K562 (cell line): ENCODE data around the gene SPACA9. TPM values are rescaled to one million over a fixed set of nuclear protein-coding genes. Genes with fewer than 3 reads are reported as not detected.

Experiments used
- ATAC-seq: fragments of 200-7000 bp; cut with Tn5 transposase; 3 replicates; pipeline ENCODE4 v1.9.1; 2020; ENCODE audit warnings: moderate library complexity
- BruUV-seq: library from RNA; stranded (reverse); fragments of 400-500 nt; replicated peaks from 2 replicates; lab custom pipeline; 2021; lab: Mats Ljungman, UMichigan
- CTCF ChIA-PET: fragments of 300-600 bp; formaldehyde crosslinking; extraction: SDS; loops from one replicate; lab custom pipeline; 2021; ENCODE audit warnings: low intra/inter-chr PET ratio; lab: Yijun Ruan, JAX
- POLR2A ChIA-PET: fragments of 300-600, 350-650 bp; sonication (Branson Sonifier 250); formaldehyde crosslinking; extraction: SDS; loops from one replicate; lab custom pipeline; 2021; ENCODE audit warnings: antibody characterized with exemption, inconsistent platforms; lab: Yijun Ruan, JAX
- DNase-seq, 4 experiments: peaks; one replicate each; pipeline versions ENCODE4 v3.0.0 to v3.0.0-alpha.2; 2011 to 2018; ENCODE audit warnings: low spot score in 3 of 4, mixed read lengths in 3 of 4; ENCODE audit errors: extremely low read depth in 1 of 4
- FAIRE-seq: peaks from 2 replicates; lab custom pipeline; 2011; peaks lifted over from hg19 to GRCh38; lab: Jason Lieb, UNC
- H2AFZ ChIP-seq: 2 replicates; pipeline ENCODE4 v1.6.0; 2011; ENCODE audit warnings: low read depth, low read length, control low read depth, inconsistent platforms
- H3K27ac ChIP-seq: fragments of 200-600 bp; 3 replicates; pipeline ENCODE4 v1.8.0; 2011; ENCODE audit warnings: low read depth, mild to moderate bottlenecking, control low read depth, inconsistent platforms, low read length, moderate library complexity, mixed read lengths; ENCODE audit errors: extremely low read depth
- H3K27me3 ChIP-seq, 2 experiments: fragments of 300-600 bp in 1 of 2; 2 replicates in 1 of 2; 3 replicates in 1 of 2; pipeline versions ENCODE4 v1.6.0 to v1.8.0; 2011; ENCODE audit warnings: inconsistent platforms in 2 of 2, low read length in 2 of 2, mild to moderate bottlenecking in 1 of 2, mixed read lengths in 1 of 2, moderate library complexity in 1 of 2; ENCODE audit not compliant: control insufficient read depth in 2 of 2, insufficient read depth in 2 of 2
- H3K36me3 ChIP-seq: fragments of 300-600 bp; 3 replicates; pipeline ENCODE4 v1.8.0; 2011; ENCODE audit warnings: mild to moderate bottlenecking, low read length, inconsistent platforms; ENCODE audit not compliant: control insufficient read depth, insufficient read depth
- H3K4me1 ChIP-seq, 2 experiments: fragments of 200-600 bp in 1 of 2; replicated peaks in 1 of 2; 2 replicates in 1 of 2; 3 replicates in 1 of 2; pipeline versions ENCODE4 v1.5.1 to v1.8.0; 2011; ENCODE audit warnings: inconsistent platforms in 2 of 2, low read length in 2 of 2, mild to moderate bottlenecking in 1 of 2, mixed read lengths in 1 of 2, moderate library complexity in 1 of 2; ENCODE audit not compliant: control insufficient read depth in 2 of 2, insufficient read depth in 2 of 2
- H3K4me2 ChIP-seq: 2 replicates; pipeline ENCODE4 v1.6.1; 2011; ENCODE audit warnings: low read length, control low read depth, inconsistent platforms, mixed read lengths; ENCODE audit not compliant: insufficient read depth
- H3K4me3 ChIP-seq: fragments of 200-600 bp; sonication (generic), shearing (Covaris generic); 2 replicates; pipeline ENCODE4 v1.5.1; 2016; ENCODE audit warnings: control low read depth, inconsistent platforms
- H3K79me2 ChIP-seq: fragments of 200-600 bp; 3 replicates; pipeline ENCODE4 v1.8.0; 2011; ENCODE audit warnings: low read length, inconsistent platforms; ENCODE audit not compliant: control insufficient read depth, insufficient read depth
- H3K9ac ChIP-seq, 2 experiments: 2 replicates each; pipeline versions ENCODE4 v1.6.0 to v1.6.1; 2011; ENCODE audit warnings: low read depth in 2 of 2, low read length in 2 of 2, control low read depth in 1 of 2, inconsistent platforms in 1 of 2, mild to moderate bottlenecking in 1 of 2, mixed read lengths in 1 of 2; ENCODE audit not compliant: insufficient read depth in 1 of 2
- H3K9me1 ChIP-seq: one replicate; pipeline ENCODE4 v1.6.0; 2011; ENCODE audit warnings: inconsistent platforms, mild to moderate bottlenecking, low read length, moderate library complexity; ENCODE audit not compliant: control insufficient read depth, insufficient read depth
- H3K9me3 ChIP-seq: replicated peaks from 2 replicates; pipeline ENCODE4 v1.5.1; 2011; ENCODE audit warnings: low read depth, low read length, inconsistent platforms; ENCODE audit not compliant: control insufficient read depth, insufficient read depth
- H4K20me1 ChIP-seq: replicated peaks from 2 replicates; pipeline ENCODE4 v1.6.1; 2011; ENCODE audit warnings: low read length, inconsistent platforms, mixed read lengths; ENCODE audit not compliant: control insufficient read depth, insufficient read depth
- DPF2 ChIP-seq: fragments of 450-650 bp; IDR thresholded peaks from 2 replicates; pipeline ENCODE4 v1.6.1; 2016
- ETV1 ChIP-seq: fragments of 450-650 bp; conservative IDR thresholded peaks from 2 replicates; pipeline ENCODE4 v1.6.1; 2016; ENCODE audit warnings: missing genetic modification characterization, control low read depth, low read depth, missing compliant biosample characterization
- HNRNPH1 ChIP-seq: fragments of 200-400 bp; formaldehyde crosslinking; optimal IDR thresholded peaks from 2 replicates; pipeline ENCODE3; 2017; ENCODE audit warnings: low read depth, mild to moderate bottlenecking, low read length, moderate library complexity
- NFRKB ChIP-seq: fragments of 450-650 bp; IDR thresholded peaks from 2 replicates; pipeline ENCODE4 v1.6.1; 2016; ENCODE audit warnings: low read depth
- TCF3 ChIP-seq: sonication (generic); formaldehyde crosslinking; IDR thresholded peaks from 2 replicates; pipeline ENCODE4 v1.4.0; 2020; ENCODE audit warnings: mild to moderate bottlenecking, missing genetic modification reagents
- WGBS: fragments of 100-300 bp; shearing (Covaris generic); methylation state at CpG from one replicate; pipeline ENCODE4 v1.1.6; 2016; ENCODE audit warnings: low coverage, mixed read lengths; ENCODE audit not compliant: insufficient coverage; ENCODE audit errors: missing lambda C conversion rate; 5-methylcytosine and 5-hydroxymethylcytosine counted together
- in situ Hi-C: fragments of 300-500 bp; cut with MboI; formaldehyde crosslinking; loops from 4 replicates; pipeline ENCODE4 v1.15.0; 2018; ENCODE audit warnings: inconsistent platforms, mixed read lengths
- intact Hi-C: fragments of 100-400 bp; cut with micrococcal nuclease; formaldehyde crosslinking; loops from 2 replicates; pipeline ENCODE4 v1.14.2; 2022
- polyA plus RNA-seq, 8 experiments: library from polyadenylated mRNA; depleted of rRNA in 4 of 8; stranded (reverse) in 5 of 8; unstranded in 3 of 8; fragments of >200 nt; fragmentation: Nextera tagmentation in 2 of 8; fragmentation: Illumina TruSeq in 1 of 8; extraction: Ambion mirVana in 2 of 8; extraction: Trizol in 1 of 8; gene quantifications; 2 replicates each; pipeline versions ENCODE4 v1.2.1 to v1.2.3, GENCODE V29; 2011 to 2014; ENCODE audit warnings: inconsistent platforms in 1 of 8, missing spikeins in 1 of 8
- total RNA-seq, 7 experiments: library from RNA; depleted of rRNA in 6 of 7; stranded (reverse); fragments of >200 nt in 6 of 7; fragmentation: Illumina TruSeq in 2 of 7; extraction: Trizol in 2 of 7; gene quantifications; 2 replicates each; pipeline versions ENCODE4 v1.2.1 to v1.2.3, GENCODE V29; 2011 to 2021; ENCODE audit warnings: low replicate concordance in 1 of 7
- TF ChIP-seq, protein P1 (sequence below), 3 experiments: fragments of 200-800 bp in 1 of 3; fragments of 250-450 bp in 1 of 3; fragments of 450-650 bp in 1 of 3; sonication (Bioruptor Pico) in 1 of 3; sonication (Bioruptor generic) in 1 of 3; formaldehyde crosslinking in 1 of 3; IDR thresholded peaks; 2 replicates each; pipeline versions ENCODE4 v1.6.1 to v1.8.0; 2016 to 2022; ENCODE audit warnings: mild to moderate bottlenecking in 2 of 3, missing genetic modification characterization in 2 of 3, missing compliant biosample characterization in 1 of 3, moderate library complexity in 1 of 3
- TF ChIP-seq, protein P2 (sequence below): fragments of 200-800 bp; sonication (Bioruptor generic); IDR thresholded peaks from 2 replicates; pipeline ENCODE4 v1.6.1; 2017; ENCODE audit warnings: missing genetic modification characterization, missing compliant biosample characterization

The SPACA9 gene
- total and polyA plus RNA-seq, 9 of the 15 experiments (the other 6 are each of a cell fraction or from before 2014, with no cell fraction given) = 0.06 to 0.51 (median 0.36) TPM

DNA sequence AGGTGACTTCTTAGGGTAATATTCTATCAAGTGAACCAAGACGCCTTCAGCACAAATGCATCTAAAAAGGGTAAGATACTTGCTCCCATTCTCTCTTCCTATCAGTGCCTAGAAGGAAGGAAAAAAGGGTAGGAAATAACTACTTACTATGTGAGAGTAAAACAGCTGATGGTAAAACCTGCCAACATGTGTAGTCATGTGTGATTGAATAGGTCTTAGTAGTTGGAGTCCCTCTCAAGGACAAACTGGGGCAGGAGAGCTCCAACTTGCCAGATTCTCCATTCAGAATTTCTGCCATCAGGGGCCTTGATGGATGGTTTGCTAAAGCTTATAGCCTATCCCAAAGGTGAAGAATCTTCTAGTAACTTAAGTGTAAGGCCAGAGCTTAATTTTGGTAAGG, 60.5 kb downstream of the SPACA9 start:
- no peak overlapping the region for H3K4me2 ChIP-seq
- no peak overlapping the region for H2AFZ ChIP-seq
- BruUV-seq = no TSS peak
- 100% methylated on average over 1 of the region's 1 CpG for WGBS
- DNase-seq (no peak), ATAC-seq (no peak), FAIRE-seq (no peak)
- in situ Hi-C loops = no loop called here
- H3K4me3 ChIP-seq = no peak overlapping the region
- TF ChIP-seq, protein P1, sequence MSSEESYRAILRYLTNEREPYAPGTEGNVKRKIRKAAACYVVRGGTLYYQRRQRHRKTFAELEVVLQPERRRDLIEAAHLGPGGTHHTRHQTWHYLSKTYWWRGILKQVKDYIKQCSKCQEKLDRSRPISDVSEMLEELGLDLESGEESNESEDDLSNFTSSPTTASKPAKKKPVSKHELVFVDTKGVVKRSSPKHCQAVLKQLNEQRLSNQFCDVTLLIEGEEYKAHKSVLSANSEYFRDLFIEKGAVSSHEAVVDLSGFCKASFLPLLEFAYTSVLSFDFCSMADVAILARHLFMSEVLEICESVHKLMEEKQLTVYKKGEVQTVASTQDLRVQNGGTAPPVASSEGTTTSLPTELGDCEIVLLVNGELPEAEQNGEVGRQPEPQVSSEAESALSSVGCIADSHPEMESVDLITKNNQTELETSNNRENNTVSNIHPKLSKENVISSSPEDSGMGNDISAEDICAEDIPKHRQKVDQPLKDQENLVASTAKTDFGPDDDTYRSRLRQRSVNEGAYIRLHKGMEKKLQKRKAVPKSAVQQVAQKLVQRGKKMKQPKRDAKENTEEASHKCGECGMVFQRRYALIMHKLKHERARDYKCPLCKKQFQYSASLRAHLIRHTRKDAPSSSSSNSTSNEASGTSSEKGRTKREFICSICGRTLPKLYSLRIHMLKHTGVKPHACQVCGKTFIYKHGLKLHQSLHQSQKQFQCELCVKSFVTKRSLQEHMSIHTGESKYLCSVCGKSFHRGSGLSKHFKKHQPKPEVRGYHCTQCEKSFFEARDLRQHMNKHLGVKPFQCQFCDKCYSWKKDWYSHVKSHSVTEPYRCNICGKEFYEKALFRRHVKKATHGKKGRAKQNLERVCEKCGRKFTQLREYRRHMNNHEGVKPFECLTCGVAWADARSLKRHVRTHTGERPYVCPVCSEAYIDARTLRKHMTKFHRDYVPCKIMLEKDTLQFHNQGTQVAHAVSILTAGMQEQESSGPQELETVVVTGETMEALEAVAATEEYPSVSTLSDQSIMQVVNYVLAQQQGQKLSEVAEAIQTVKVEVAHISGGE (CRISPR knock-in tag; IDR thresholded peaks at IDR 0.05) = no peak
- TF ChIP-seq, protein P2, sequence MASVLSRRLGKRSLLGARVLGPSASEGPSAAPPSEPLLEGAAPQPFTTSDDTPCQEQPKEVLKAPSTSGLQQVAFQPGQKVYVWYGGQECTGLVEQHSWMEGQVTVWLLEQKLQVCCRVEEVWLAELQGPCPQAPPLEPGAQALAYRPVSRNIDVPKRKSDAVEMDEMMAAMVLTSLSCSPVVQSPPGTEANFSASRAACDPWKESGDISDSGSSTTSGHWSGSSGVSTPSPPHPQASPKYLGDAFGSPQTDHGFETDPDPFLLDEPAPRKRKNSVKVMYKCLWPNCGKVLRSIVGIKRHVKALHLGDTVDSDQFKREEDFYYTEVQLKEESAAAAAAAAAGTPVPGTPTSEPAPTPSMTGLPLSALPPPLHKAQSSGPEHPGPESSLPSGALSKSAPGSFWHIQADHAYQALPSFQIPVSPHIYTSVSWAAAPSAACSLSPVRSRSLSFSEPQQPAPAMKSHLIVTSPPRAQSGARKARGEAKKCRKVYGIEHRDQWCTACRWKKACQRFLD (CRISPR knock-in tag) = no peak
- TF ChIP-seq NFRKB (no peak), HNRNPH1 (no peak), DPF2 (no peak), ETV1 (no peak), TCF3 (CRISPR knock-in tag) (no peak)
- H3K4me1 ChIP-seq = peaks cover 3 to 18% of the 10 kb centered on the region in 2 experiments; a peak in 4 of 5 replicates
- no peak overlapping the region for H3K9ac ChIP-seq
- no peaks in the 10 kb centered on the region for H3K9me3 ChIP-seq
- no peak overlapping the region for H3K27ac ChIP-seq
- peaks cover 63% of the 10 kb centered on the region for H3K79me2 ChIP-seq
- H3K9me1 ChIP-seq = no peaks in the 10 kb centered on the region
- H4K20me1 ChIP-seq = no peaks in the 10 kb centered on the region
- POLR2A ChIA-PET = interaction anchor here (0.6 kb wide), 1 partner anchor 248 kb away, joined by 3 read pairs; no protein-coding TSS in a partner anchor
- H3K27me3 ChIP-seq = no peaks in the 10 kb centered on the region
- peaks cover 9% of the 10 kb centered on the region; the same call in 1 of the 3 replicates for H3K36me3 ChIP-seq
- CTCF ChIA-PET = no interaction called here
- intact Hi-C loops = no loop called here

Other genes starting within 250 kb of the SPACA9 start
Only the 7 nearest of the 8 such genes appear.
- gene DDX31, start 208.9 kb upstream of the SPACA9 start, total RNA-seq (2014; rRNA removed) = 14.5 and 19.0 TPM in 2 replicates
- 18.4 and 19.1 TPM in 2 replicates for gene DDX31, start 208.9 kb upstream of the SPACA9 start, total RNA-seq (2014; rRNA removed; fragmentation: Illumina TruSeq; extraction: Trizol)
- gene DDX31, start 208.9 kb upstream of the SPACA9 start, total RNA-seq (2015; rRNA removed; fragmentation: Illumina TruSeq; extraction: Trizol) = 23.1 and 23.9 TPM in 2 replicates
- gene DDX31, start 208.9 kb upstream of the SPACA9 start, total RNA-seq (2021) = 23.9 and 26.4 TPM in 2 replicates
- 19.8 and 24.6 TPM in 2 replicates for gene DDX31, start 208.9 kb upstream of the SPACA9 start, polyA plus RNA-seq (2011; rRNA removed)
- gene DDX31, start 208.9 kb upstream of the SPACA9 start, polyA plus RNA-seq (2014; fragmentation: Illumina TruSeq; extraction: Trizol) = 19.5 and 22.6 TPM in 2 replicates
- gene DDX31, start 208.9 kb upstream of the SPACA9 start, polyA plus RNA-seq (2014; fragmentation: Nextera tagmentation; extraction: Ambion mirVana) = 10 to 100 TPM; 11.9 to 18.7 TPM
- 19.9 and 22.2 TPM in 2 replicates for gene DDX31, start 208.9 kb upstream of the SPACA9 start, polyA plus RNA-seq (2014; rRNA removed)
- 12.2 and 14.7 TPM in 2 replicates for gene GTF3C4, start 208.4 kb upstream of the SPACA9 start, total RNA-seq (2014; rRNA removed)
- gene GTF3C4, start 208.4 kb upstream of the SPACA9 start, total RNA-seq (2014; rRNA removed; fragmentation: Illumina TruSeq; extraction: Trizol) = 15.0 and 15.6 TPM in 2 replicates
- gene GTF3C4, start 208.4 kb upstream of the SPACA9 start, total RNA-seq (2015; rRNA removed; fragmentation: Illumina TruSeq; extraction: Trizol) = 14.5 and 15.8 TPM in 2 replicates
- 20.0 and 20.3 TPM in 2 replicates for gene GTF3C4, start 208.4 kb upstream of the SPACA9 start, total RNA-seq (2021)
- gene GTF3C4, start 208.4 kb upstream of the SPACA9 start, polyA plus RNA-seq (2011; rRNA removed) = 5.8 and 8.2 TPM in 2 replicates
- gene GTF3C4, start 208.4 kb upstream of the SPACA9 start, polyA plus RNA-seq (2014; fragmentation: Illumina TruSeq; extraction: Trizol) = 16.0 and 17.2 TPM in 2 replicates
- gene GTF3C4, start 208.4 kb upstream of the SPACA9 start, polyA plus RNA-seq (2014; fragmentation: Nextera tagmentation; extraction: Ambion mirVana) = 1 to 10 TPM; 3.9 to 5.8 TPM
- gene GTF3C4, start 208.4 kb upstream of the SPACA9 start, polyA plus RNA-seq (2014; rRNA removed) = 8.7 and 8.8 TPM in 2 replicates
- gene AK8, start 614 bp upstream of the SPACA9 start, total RNA-seq (2014; rRNA removed) = not detected in 2 replicates
- gene AK8, start 614 bp upstream of the SPACA9 start, total RNA-seq (2014; rRNA removed; fragmentation: Illumina TruSeq; extraction: Trizol) = not detected in 2 replicates
- not detected in 2 replicates for gene AK8, start 614 bp upstream of the SPACA9 start, total RNA-seq (2015; rRNA removed; fragmentation: Illumina TruSeq; extraction: Trizol)
- gene AK8, start 614 bp upstream of the SPACA9 start, total RNA-seq (2021) = not detected in 2 replicates
- 0.03 TPM in 1 of 2 replicates, not detected in the other for gene AK8, start 614 bp upstream of the SPACA9 start, polyA plus RNA-seq (2011; rRNA removed)
- gene AK8, start 614 bp upstream of the SPACA9 start, polyA plus RNA-seq (2014; fragmentation: Illumina TruSeq; extraction: Trizol) = not detected in 2 replicates
- under 1 TPM; 0.06 to 0.37 TPM for gene AK8, start 614 bp upstream of the SPACA9 start, polyA plus RNA-seq (2014; fragmentation: Nextera tagmentation; extraction: Ambion mirVana)
- not detected in 2 replicates for gene AK8, start 614 bp upstream of the SPACA9 start, polyA plus RNA-seq (2014; rRNA removed)
- 6.9 and 12.8 TPM in 2 replicates for gene TSC1, start 65.7 kb downstream of the SPACA9 start, total RNA-seq (2014; rRNA removed)
- 17.6 and 18.6 TPM in 2 replicates for gene TSC1, start 65.7 kb downstream of the SPACA9 start, total RNA-seq (2014; rRNA removed; fragmentation: Illumina TruSeq; extraction: Trizol)
- 19.8 and 20.5 TPM in 2 replicates for gene TSC1, start 65.7 kb downstream of the SPACA9 start, total RNA-seq (2015; rRNA removed; fragmentation: Illumina TruSeq; extraction: Trizol)
- gene TSC1, start 65.7 kb downstream of the SPACA9 start, total RNA-seq (2021) = 21.1 and 22.8 TPM in 2 replicates
- gene TSC1, start 65.7 kb downstream of the SPACA9 start, polyA plus RNA-seq (2011; rRNA removed) = 37.6 and 40.1 TPM in 2 replicates
- gene TSC1, start 65.7 kb downstream of the SPACA9 start, polyA plus RNA-seq (2014; fragmentation: Illumina TruSeq; extraction: Trizol) = 16.9 and 19.4 TPM in 2 replicates
- gene TSC1, start 65.7 kb downstream of the SPACA9 start, polyA plus RNA-seq (2014; fragmentation: Nextera tagmentation; extraction: Ambion mirVana) = 10 to 100 TPM in 1 of 2 experiments, 1 to 10 TPM in 1; 8.0 to 10.6 TPM
- gene TSC1, start 65.7 kb downstream of the SPACA9 start, polyA plus RNA-seq (2014; rRNA removed) = 9.7 and 11.5 TPM in 2 replicates
- gene GFI1B, start 99.8 kb downstream of the SPACA9 start, total RNA-seq (2014; rRNA removed) = 40.3 and 62.9 TPM in 2 replicates
- 17.5 and 20.1 TPM in 2 replicates for gene GFI1B, start 99.8 kb downstream of the SPACA9 start, total RNA-seq (2014; rRNA removed; fragmentation: Illumina TruSeq; extraction: Trizol)
- gene GFI1B, start 99.8 kb downstream of the SPACA9 start, total RNA-seq (2015; rRNA removed; fragmentation: Illumina TruSeq; extraction: Trizol) = 34.5 and 34.6 TPM in 2 replicates
- 73.4 and 75.7 TPM in 2 replicates for gene GFI1B, start 99.8 kb downstream of the SPACA9 start, total RNA-seq (2021)
- gene GFI1B, start 99.8 kb downstream of the SPACA9 start, polyA plus RNA-seq (2011; rRNA removed) = 34.4 and 57.7 TPM in 2 replicates
- 51.8 and 73.3 TPM in 2 replicates for gene GFI1B, start 99.8 kb downstream of the SPACA9 start, polyA plus RNA-seq (2014; fragmentation: Illumina TruSeq; extraction: Trizol)
- gene GFI1B, start 99.8 kb downstream of the SPACA9 start, polyA plus RNA-seq (2014; fragmentation: Nextera tagmentation; extraction: Ambion mirVana) = 10 to 100 TPM in 1 of 2 experiments, 1 to 10 TPM in 1; 8.0 to 19.1 TPM
- gene GFI1B, start 99.8 kb downstream of the SPACA9 start, polyA plus RNA-seq (2014; rRNA removed) = 47.2 and 50.1 TPM in 2 replicates
- gene GTF3C5, start 152.1 kb downstream of the SPACA9 start, total RNA-seq (2014; rRNA removed) = 118 and 134 TPM in 2 replicates
- 43.2 and 58.5 TPM in 2 replicates for gene GTF3C5, start 152.1 kb downstream of the SPACA9 start, total RNA-seq (2014; rRNA removed; fragmentation: Illumina TruSeq; extraction: Trizol)
- gene GTF3C5, start 152.1 kb downstream of the SPACA9 start, total RNA-seq (2015; rRNA removed; fragmentation: Illumina TruSeq; extraction: Trizol) = 80.7 and 83.7 TPM in 2 replicates
- 106 and 110 TPM in 2 replicates for gene GTF3C5, start 152.1 kb downstream of the SPACA9 start, total RNA-seq (2021)
- 80.2 TPM in 2 replicates for gene GTF3C5, start 152.1 kb downstream of the SPACA9 start, polyA plus RNA-seq (2011; rRNA removed)
- gene GTF3C5, start 152.1 kb downstream of the SPACA9 start, polyA plus RNA-seq (2014; fragmentation: Illumina TruSeq; extraction: Trizol) = 105 and 107 TPM in 2 replicates
- gene GTF3C5, start 152.1 kb downstream of the SPACA9 start, polyA plus RNA-seq (2014; fragmentation: Nextera tagmentation; extraction: Ambion mirVana) = 1 to 10 TPM; 3.8 to 8.4 TPM
- gene GTF3C5, start 152.1 kb downstream of the SPACA9 start, polyA plus RNA-seq (2014; rRNA removed) = 95.1 and 107 TPM in 2 replicates
- 0.09 and 0.45 TPM in 2 replicates for gene CEL, start 183.1 kb downstream of the SPACA9 start, total RNA-seq (2014; rRNA removed)
- 0.15 and 0.16 TPM in 2 replicates for gene CEL, start 183.1 kb downstream of the SPACA9 start, total RNA-seq (2014; rRNA removed; fragmentation: Illumina TruSeq; extraction: Trizol)
- 0.51 and 0.53 TPM in 2 replicates for gene CEL, start 183.1 kb downstream of the SPACA9 start, total RNA-seq (2015; rRNA removed; fragmentation: Illumina TruSeq; extraction: Trizol)
- 3.0 and 4.0 TPM in 2 replicates for gene CEL, start 183.1 kb downstream of the SPACA9 start, total RNA-seq (2021)
- 0.46 and 0.65 TPM in 2 replicates for gene CEL, start 183.1 kb downstream of the SPACA9 start, polyA plus RNA-seq (2011; rRNA removed)
- 0.62 and 0.91 TPM in 2 replicates for gene CEL, start 183.1 kb downstream of the SPACA9 start, polyA plus RNA-seq (2014; fragmentation: Illumina TruSeq; extraction: Trizol)
- not detected for gene CEL, start 183.1 kb downstream of the SPACA9 start, polyA plus RNA-seq (2014; fragmentation: Nextera tagmentation; extraction: Ambion mirVana)
- gene CEL, start 183.1 kb downstream of the SPACA9 start, polyA plus RNA-seq (2014; rRNA removed) = 0.57 and 0.77 TPM in 2 replicates